Stimulated activated CD8-positive, alpha-beta memory T cell treated with anti-CD3 and anti-CD28 coated beads, Interleukin-4, amount 100 ng/mL, for 1 hour (primary cell): ENCODE data around the gene CALHM5.
A peak's percentile ranks its signal among the peaks of the same experiment; 100 is the strongest.
"Not testable (repeated sequence)": the region's sequence is repeated elsewhere in the genome, so short reads cannot be mapped to it uniquely, and the experiment has no call there.

ENCODE experiments used
- DNase-seq, 2 donors: peaks; one replicate each; pipeline ENCODE4 v3.0.0-alpha.2; 2020; ENCODE audit warnings: low read depth in 2 of 2, low spot score in 1 of 2

The CALHM5 gene

GRCh38 chr6:116511424-116512110 lies at the start of gene CALHM5:
Gene CALHM5 (plus strand): TSS chr6:116511639. CDS start chr6:116511697, 58 bp downstream.
- no peak for DNase-seq

DNA sequence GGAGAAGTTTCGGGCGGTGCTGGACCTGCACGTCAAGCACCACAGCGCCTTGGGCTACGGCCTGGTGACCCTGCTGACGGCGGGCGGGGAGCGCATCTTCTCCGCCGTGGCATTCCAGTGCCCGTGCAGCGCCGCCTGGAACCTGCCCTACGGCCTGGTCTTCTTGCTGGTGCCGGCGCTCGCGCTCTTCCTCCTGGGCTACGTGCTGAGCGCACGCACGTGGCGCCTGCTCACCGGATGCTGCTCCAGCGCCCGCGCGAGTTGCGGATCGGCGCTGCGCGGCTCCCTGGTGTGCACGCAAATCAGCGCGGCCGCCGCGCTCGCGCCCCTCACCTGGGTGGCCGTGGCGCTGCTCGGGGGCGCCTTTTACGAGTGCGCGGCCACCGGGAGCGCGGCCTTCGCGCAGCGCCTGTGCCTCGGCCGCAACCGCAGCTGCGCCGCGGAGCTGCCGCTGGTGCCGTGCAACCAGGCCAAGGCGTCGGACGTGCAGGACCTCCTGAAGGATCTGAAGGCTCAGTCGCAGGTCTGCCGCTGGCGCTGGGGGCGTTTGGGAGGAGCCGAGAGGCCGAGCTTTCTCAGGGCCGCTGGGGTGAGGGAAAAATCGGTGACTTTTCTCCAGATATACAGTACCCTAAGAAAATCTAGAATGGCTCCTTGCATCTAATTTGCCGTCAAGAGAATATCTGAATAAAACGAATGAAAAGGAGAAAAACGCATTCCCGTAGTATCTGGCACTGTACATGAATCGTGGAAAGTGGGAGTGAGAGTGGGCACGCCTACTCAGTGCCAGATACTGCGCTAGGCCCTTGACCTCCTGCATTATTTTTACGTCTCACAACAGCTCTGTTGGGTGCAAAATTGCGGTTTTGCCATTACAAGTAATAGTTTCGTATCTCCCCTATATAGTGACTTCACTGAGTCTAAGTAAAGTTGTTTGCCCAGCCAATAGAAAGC lies 49.2 kb upstream of the CALHM5 start:
- DNase-seq: peak in 1 of 2 donors; percentile 14

- no peak for DNase-seq
Observed at GRCh38 chr6:116463301-116463700, 48.1 kb upstream of the CALHM5 start.

DNA sequence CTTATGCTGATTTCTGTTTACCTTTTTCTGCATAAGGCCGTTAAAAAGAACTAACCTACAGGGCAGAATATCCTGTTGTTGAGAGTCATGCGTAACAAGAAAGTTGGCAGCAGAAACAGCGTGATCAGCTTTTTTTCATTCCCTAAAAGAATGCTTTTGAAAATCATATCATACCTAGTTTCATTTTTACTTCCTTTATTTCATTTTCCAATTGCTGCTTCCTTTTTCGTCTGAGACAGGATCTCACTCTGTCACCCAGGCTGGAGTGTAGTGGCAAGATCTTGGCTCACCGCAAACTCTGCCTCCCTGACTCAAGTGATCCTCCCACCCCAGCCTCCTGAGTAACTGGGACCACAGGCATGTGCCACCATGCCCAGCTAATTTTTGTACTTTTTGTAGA lies 46.2 kb upstream of the CALHM5 start:
- no peak for DNase-seq

DNA sequence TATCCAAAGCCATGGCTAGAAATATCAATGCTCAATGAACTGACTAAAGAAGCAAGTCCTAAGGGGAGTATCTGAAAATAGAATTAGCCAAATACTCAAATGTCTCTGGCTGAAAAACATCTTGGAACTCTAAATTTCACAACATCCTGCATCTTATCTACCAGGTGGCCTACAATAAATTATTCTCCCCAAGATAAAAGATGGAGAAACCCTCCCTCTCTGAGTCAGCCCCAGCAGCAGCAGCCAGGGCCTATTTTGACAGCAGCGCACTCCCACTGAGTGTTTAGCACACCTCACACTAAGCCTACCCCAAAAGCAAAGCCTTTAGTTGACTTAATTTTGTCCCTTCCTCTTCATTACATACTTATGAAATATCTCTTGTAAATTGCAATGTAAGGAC lies 44.3 kb upstream of the CALHM5 start:
- no peak for DNase-seq

GRCh38 chr6:116467514-116467913 lies 43.9 kb upstream of the CALHM5 start:
- DNase-seq: no peak

DNA sequence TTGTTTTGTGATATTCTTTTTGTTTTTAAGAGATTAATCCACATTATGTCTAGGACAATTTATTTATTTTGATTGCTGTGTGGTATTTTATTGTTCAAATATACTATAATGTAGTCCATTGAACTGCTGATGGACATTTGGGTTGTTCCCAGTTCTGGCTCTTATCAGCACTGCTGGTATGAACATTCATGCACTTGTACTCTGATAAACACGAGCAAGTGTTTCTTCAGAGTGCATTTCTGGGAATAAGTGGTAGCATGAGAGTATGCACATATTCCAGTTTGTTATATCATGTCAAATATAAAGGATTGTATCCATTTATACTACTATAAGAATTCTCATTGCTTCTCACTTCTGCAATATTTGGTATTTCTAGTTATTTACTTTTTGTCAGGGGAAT lies 43.1 kb upstream of the CALHM5 start:
- DNase-seq: no peak

GRCh38 chr6:116471531-116471930 lies 39.9 kb upstream of the CALHM5 start:
- no peak for DNase-seq

- DNase-seq: no peak
Observed at GRCh38 chr6:116472706-116473105, 38.7 kb upstream of the CALHM5 start.

GRCh38 chr6:116475141-116475540 lies 36.3 kb upstream of the CALHM5 start:
- no peak for DNase-seq

GRCh38 chr6:116476002-116476678 lies 35.3 kb upstream of the CALHM5 start:
- peak in 1 of 2 donors; percentile 1 for DNase-seq

- DNase-seq: no peak
Observed at GRCh38 chr6:116482780-116483179, 28.7 kb upstream of the CALHM5 start.

DNA sequence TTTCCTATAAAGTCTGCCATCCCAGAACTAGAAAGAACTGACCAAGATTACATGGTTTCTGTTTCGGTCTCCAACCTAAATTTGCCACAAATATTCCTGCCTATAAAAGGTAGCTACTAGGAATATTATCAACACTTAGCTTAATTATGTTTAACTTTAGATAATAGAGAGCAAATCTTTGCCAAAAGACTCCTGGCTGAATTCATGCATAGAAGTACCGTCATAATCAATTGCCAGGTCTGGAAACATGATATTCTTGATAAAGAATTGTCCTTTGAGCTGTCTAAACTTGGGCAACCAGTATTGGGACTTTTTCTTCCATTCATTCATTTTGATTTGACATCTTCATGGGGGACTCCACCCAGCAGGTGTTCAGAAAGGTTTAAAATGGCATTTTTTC lies 27.8 kb upstream of the CALHM5 start:
- DNase-seq: no peak

- no peak for DNase-seq
Observed at GRCh38 chr6:116485559-116486184, 25.8 kb upstream of the CALHM5 start.

DNA sequence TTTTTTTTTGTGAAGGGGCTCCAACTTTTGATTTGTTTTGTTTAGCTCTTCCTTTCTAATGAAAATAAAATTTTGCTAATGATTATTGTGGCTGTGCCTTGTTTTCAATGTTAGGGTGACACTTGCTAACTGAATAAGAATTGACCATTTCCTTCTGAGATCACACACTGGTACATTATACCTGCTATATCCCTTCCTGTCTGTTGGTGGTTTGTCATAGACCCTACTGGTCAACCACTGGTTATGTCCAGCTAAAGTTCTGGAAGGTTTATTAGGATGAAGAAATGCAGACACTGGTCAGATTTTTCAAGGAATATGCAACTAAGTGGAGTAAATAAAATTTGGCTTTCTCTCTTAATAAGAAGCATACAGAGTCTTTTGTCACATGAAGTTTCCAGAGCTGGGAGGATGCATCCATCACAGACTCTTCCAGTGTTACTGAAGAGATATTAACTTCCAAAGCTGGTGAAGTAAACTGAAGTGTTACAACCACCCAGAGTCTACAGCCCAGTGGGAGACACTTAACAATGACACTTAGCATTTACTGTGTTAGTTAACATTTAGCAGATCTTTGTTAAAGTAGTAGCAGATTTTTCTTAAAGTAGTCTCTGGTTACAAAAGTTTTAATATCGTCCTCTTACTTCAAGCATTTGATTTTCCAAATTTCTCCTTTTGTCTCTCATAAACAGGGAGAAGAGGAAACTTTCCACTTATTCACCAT lies 19.7 kb upstream of the CALHM5 start:
- no peak for DNase-seq

DNA sequence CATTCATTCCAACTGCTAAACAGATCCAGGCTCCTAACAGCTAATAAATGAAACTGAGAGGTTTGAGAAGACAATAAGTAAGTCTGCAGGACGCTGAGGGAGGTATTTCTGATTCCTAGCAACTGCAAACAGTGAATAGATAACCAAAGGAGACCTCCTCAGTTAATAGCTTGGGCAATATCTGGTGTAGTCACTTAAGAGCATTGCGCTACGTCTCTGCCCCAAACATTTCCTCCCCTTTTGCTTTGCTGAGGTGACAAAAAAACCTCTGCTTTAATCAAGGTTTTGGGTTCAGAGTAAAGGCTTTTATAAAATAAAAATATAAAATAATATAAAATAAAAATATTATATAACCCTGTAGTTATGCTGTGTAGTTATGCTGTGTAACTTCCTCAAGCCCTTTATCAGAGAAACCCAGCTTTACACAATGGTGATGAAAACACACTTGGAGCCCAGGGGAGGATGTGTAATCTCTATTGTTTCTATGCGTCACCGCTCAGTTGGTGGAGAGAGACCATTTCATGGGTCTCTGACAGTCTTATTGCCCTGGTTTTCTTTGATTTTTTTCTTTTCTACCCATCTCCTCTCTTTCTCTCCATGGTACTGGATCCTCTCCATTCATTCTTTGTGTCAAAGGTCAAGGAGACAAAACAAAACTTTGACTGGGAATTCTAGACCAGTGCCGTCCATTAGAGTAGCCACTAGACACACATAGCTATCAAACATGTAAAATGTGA lies 18.9 kb upstream of the CALHM5 start:
- no peak for DNase-seq

- not testable (repeated sequence) for DNase-seq
Observed at GRCh38 chr6:116495161-116495560, 16.3 kb upstream of the CALHM5 start.

DNA sequence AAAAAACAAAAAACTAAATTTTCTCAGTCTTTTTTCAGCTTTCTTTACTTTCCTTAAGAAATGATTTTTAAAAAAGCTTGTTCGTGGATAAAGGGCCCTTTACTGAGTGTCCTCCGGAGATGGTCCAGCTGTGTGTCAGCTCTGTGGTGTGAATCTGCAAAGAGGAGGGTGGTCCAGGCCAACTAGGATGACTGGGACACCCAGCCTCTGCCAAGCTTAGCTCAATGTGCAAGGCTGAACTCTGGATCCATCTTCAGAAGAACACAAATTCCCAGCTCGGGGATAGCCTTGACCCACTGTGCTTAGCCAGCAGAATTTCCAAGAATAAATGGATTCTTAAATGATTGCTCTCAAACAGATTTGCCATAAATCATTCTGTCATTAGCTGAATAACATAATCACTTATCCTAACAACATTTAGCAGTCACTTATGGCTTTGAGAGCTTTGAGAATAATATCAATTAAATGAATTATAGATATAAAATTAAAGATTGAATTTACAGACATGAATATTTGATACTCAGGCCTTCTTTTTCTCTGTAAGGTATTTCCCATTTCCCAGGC lies 14.2 kb upstream of the CALHM5 start:
- DNase-seq: no peak

GRCh38 chr6:116500969-116501433 lies 10.4 kb upstream of the CALHM5 start:
- DNase-seq: no peak
